ENCODE results near the gene FLCN. TPM values are rescaled to one million over a fixed set of nuclear protein-coding genes. Genes with fewer than 3 reads are reported as not detected.

The FLCN gene
- total RNA-seq, 4 donors from 2014 or later = 28.4 to 143 (median 49.2) TPM

DNA sequence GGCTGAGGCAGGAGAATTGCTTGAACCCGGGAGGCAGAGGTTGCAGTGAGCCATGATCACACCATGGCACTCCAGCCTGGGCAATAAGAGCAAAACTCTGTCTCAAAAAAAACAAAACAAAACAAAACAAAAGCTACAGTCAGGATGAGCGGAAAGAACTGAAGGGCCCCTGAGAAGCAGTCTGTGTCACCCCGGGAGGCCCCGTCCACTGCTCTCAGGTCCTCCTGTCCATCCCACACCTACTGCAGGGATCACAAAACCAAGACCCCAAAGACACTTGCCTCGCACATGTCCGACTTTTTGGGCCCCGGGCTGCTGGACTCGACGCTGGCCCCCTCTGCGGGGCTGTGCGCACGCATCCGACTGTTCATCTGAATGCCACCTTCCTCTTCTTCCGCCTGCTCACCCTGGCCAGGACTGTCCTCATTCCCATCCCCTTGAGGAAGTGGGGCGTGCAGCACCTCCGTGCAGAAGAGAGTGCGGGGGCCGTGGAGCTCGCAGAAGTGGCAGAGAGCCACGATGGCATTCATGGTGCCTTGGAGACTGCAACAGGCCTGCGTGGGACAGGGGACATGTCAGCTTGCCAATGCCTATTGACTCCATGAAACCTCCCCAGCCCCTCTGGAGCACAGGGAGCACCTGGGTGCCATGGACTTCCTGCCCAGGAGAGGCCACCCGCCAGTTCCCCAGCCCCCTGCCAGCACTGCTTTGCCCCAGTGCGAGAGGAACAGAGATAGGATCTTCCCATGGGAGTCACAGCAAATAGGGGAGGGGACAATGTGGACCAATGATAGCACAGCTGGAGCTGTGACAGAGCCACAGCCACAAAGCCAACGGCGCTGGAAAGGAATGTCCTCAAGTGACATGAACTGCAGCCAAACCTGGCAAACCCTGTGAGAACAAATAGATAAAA, 9.1 kb downstream of the FLCN start:
- Histone ChIP-seq H3K27ac (no peak overlapping the region), H3K4me3 (no peak overlapping the region), H3K9me3 (no peaks in the 10 kb centered on the region), H3K4me1 (no peaks in the 10 kb centered on the region), H3K27me3 (no peaks in the 10 kb centered on the region), H3K36me3 (peaks cover 100% of the 10 kb centered on the region)
- no peak for TF ChIP-seq EP300 (IDR thresholded peaks at IDR 0.05)
- no peak for TF ChIP-seq POLR2AphosphoS5 (IDR thresholded peaks at IDR 0.05)
- TF ChIP-seq, protein P1, sequence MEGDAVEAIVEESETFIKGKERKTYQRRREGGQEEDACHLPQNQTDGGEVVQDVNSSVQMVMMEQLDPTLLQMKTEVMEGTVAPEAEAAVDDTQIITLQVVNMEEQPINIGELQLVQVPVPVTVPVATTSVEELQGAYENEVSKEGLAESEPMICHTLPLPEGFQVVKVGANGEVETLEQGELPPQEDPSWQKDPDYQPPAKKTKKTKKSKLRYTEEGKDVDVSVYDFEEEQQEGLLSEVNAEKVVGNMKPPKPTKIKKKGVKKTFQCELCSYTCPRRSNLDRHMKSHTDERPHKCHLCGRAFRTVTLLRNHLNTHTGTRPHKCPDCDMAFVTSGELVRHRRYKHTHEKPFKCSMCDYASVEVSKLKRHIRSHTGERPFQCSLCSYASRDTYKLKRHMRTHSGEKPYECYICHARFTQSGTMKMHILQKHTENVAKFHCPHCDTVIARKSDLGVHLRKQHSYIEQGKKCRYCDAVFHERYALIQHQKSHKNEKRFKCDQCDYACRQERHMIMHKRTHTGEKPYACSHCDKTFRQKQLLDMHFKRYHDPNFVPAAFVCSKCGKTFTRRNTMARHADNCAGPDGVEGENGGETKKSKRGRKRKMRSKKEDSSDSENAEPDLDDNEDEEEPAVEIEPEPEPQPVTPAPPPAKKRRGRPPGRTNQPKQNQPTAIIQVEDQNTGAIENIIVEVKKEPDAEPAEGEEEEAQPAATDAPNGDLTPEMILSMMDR (IDR thresholded peaks at IDR 0.05) = no peak
- TF ChIP-seq POLR2A (IDR thresholded peaks at IDR 0.05) = no peak
- 85% methylated on average over 24 of the region's 25 CpGs for WGBS
- no peak for DNase-seq (ENCODE audit: low spot score in 2 of 2)

DNA sequence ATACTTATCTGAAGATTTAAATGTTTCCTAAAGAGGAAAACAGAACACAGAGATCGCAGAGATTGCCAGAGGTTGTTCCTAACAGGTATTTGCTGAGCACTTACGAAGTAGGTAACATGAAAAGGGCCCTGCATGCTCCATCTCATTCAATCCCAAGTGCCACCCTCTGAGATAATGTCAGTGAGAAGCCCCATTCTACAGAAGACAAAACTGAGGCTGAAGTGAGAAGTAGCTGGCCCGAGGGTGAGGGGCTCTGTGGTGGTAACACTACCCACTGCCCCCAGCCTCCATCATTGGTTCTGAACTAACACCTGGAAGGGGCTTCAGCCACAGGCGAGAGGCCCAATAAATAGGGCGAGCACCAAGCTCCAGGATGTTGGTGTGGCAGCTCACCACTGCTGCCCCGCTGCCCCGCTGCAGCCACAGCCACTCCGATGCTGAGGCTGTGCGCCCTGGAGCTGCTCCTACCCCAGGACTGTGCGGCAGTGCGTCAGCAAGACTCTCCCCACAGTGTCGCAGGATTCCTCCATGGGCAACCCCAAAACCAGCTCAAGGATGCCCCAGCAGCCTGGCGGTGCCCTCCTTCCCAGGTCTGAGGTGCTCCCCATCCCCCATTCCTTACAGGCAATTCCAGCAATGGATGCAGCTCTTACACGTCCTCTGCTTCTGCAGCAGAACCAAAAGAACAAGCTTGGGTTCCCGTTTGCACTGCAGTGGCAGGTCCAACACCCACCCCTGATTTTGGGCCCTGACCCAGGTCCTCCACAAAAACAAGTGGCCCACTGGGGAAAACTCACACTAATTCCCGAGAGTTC, 10.3 kb downstream of the FLCN start:
- no peaks in the 10 kb centered on the region for H3K27me3 ChIP-seq

DNA sequence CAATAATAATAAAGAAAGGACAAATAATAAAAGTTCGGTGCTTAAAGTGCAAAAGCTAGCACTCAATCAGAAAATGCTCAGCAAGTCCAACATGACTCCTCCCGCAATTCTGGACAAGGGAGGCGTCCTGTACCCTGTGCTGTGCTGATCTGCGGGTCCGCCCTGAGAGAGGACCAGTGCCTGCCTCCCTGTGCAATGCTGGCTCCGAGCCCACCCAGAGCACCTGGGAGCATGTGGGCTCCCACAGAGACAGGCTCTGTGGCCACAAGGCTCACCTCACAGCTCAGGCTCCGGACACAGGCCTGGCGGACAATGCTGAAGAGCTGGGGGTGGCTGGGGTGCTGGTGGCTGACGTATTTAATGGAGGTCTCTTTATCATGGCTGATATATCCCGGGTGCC, 11.1 kb downstream of the FLCN start:
- Histone ChIP-seq H3K27ac (no peak overlapping the region), H3K4me1 (no peaks in the 10 kb centered on the region), H3K36me3 (peaks cover 100% of the 10 kb centered on the region), H3K27me3 (no peaks in the 10 kb centered on the region), H3K9me3 (no peaks in the 10 kb centered on the region), H3K4me3 (no peak overlapping the region)
- 91% methylated on average over 10 of the region's 10 CpGs for WGBS
- no peak for TF ChIP-seq POLR2AphosphoS5 (IDR thresholded peaks at IDR 0.05)
- no peak for TF ChIP-seq EP300 (IDR thresholded peaks at IDR 0.05)
- TF ChIP-seq, protein P1 (IDR thresholded peaks at IDR 0.05) = no peak
- TF ChIP-seq POLR2A (IDR thresholded peaks at IDR 0.05) = no peak
- DNase-seq (ENCODE audit: low spot score in 2 of 2) = no peak

More for the DNA sequence above, 10.3 kb downstream of the FLCN start:
- TF ChIP-seq POLR2A (IDR thresholded peaks at IDR 0.05) = no peak
- TF ChIP-seq, protein P1 (IDR thresholded peaks at IDR 0.05) = no peak
- no peak for TF ChIP-seq POLR2AphosphoS5 (IDR thresholded peaks at IDR 0.05)
- no peak for TF ChIP-seq EP300 (IDR thresholded peaks at IDR 0.05)
- Histone ChIP-seq H3K9me3 (no peaks in the 10 kb centered on the region), H3K27ac (no peak overlapping the region), H3K36me3 (peaks cover 100% of the 10 kb centered on the region), H3K4me1 (no peaks in the 10 kb centered on the region), H3K4me3 (no peak overlapping the region)
- 93% methylated on average over 9 of the region's 16 CpGs for WGBS
- DNase-seq (ENCODE audit: low spot score in 2 of 2) = no peak

DNA sequence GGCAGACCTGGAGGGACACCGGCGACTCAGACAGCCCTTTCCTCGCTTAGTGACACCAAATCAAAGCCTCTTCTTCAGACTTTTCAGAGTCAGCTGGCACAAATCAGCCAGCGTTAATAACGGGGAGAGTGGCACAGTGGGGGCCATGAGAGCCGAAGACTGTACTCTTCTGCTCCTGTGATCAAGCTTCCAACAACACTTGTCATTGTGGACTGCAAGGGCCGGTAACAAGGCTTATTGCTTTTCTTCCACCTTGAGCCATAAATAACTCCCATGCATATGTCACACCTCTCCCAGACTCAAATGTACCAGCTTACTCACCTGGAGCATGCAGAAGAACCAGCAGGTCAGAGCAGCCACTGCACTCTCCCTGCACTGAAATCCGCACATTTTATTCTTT, 12.8 kb downstream of the FLCN start:
- 77% methylated on average over 7 of the region's 8 CpGs for WGBS
- H3K4me1 ChIP-seq = no peaks in the 10 kb centered on the region
- H3K9me3 ChIP-seq = no peaks in the 10 kb centered on the region
- no peak for DNase-seq (ENCODE audit: low spot score in 2 of 2)
- H3K36me3 ChIP-seq = peaks cover 100% of the 10 kb centered on the region
- no peak overlapping the region for H3K27ac ChIP-seq
- TF ChIP-seq EP300 (IDR thresholded peaks at IDR 0.05) = no peak
- TF ChIP-seq, protein P1 (IDR thresholded peaks at IDR 0.05) = no peak
- TF ChIP-seq POLR2AphosphoS5 (IDR thresholded peaks at IDR 0.05) = no peak
- TF ChIP-seq POLR2A (IDR thresholded peaks at IDR 0.05) = no peak
- no peak overlapping the region for H3K4me3 ChIP-seq
- no peaks in the 10 kb centered on the region for H3K27me3 ChIP-seq

DNA sequence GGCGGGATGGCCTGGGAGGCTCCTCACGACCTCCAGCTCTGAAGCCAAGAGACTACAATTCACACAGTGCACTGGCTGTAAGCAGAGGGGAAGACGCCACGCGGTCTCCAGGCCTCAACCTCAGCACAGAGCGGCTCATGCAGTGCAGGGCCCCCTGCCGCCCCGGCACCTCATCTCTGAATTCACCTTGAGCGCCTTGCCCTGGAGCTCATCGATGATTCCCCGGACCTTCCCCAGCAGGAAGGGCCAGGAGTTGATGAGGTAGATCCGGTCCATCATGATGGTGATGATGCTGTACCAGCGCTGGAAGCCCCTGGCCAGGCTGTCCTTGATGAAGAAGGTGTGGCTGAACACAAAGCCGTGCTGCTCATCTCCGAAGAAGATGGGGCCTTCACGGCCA, 13.2 kb downstream of the FLCN start:
- Histone ChIP-seq H3K27me3 (no peaks in the 10 kb centered on the region), H3K36me3 (peaks cover 100% of the 10 kb centered on the region), H3K4me1 (no peaks in the 10 kb centered on the region), H3K4me3 (no peak overlapping the region), H3K27ac (no peak overlapping the region), H3K9me3 (no peaks in the 10 kb centered on the region)
- TF ChIP-seq, protein P1 (IDR thresholded peaks at IDR 0.05) = no peak
- TF ChIP-seq POLR2A (IDR thresholded peaks at IDR 0.05) (no peak), POLR2AphosphoS5 (IDR thresholded peaks at IDR 0.05) (no peak), EP300 (IDR thresholded peaks at IDR 0.05) (no peak)
- WGBS = 95% methylated on average over 7 of the region's 16 CpGs
- no peak for DNase-seq (ENCODE audit: low spot score in 2 of 2)

Data from suprapubic skin (tissue), 4 donors.